Cardiac fibroblast (primary cell): ENCODE measurements around the gene MAJIN.
A peak's percentile ranks its signal among the peaks of the same experiment; 100 is the strongest.

ENCODE experiments used
- DNase-seq, 2 donors: peaks; one replicate each; pipeline versions ENCODE4 v3.0.0 to v3.0.0-alpha.2; 2010; ENCODE audit warnings: low read depth in 2 of 2
- H3K4me3 ChIP-seq, 2 donors: replicated peaks in 1 of 2; 1 replicate in 1 of 2; 2 replicates in 1 of 2; pipeline ENCODE4 v1.5.1; 2011; ENCODE audit warnings: low read depth in 2 of 2, low read length in 2 of 2, mild to moderate bottlenecking in 2 of 2, moderate library complexity in 1 of 2
- TF ChIP-seq, protein P1 (sequence below): IDR thresholded peaks from one replicate; pipeline ENCODE4 v1.5.1; 2011; ENCODE audit warnings: low read depth, mild to moderate bottlenecking, low read length, inconsistent platforms

The MAJIN gene

DNA sequence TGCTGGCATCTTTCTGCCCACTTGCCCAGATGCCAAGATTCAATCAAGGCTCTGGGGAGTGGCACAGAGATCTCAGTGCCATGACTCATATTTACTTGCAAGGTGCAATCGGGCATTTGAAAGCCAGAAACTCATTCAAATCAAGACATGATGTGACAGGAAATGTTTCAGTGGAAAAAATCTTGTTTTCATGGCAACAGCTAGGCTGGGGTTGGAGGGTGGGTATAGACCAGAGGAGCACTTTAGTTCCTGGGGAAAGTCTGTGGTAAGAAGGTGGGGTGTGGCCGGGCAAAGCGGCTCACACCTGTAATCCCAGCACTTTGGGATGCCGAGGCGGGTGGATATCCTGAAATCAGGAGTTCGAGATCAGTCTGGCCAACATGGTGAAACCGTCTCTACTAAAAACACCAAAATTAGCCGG, 1.2 kb downstream of the MAJIN start:
- DNase-seq: no peak
- no peak overlapping the region for H3K4me3 ChIP-seq
- TF ChIP-seq, protein P1, sequence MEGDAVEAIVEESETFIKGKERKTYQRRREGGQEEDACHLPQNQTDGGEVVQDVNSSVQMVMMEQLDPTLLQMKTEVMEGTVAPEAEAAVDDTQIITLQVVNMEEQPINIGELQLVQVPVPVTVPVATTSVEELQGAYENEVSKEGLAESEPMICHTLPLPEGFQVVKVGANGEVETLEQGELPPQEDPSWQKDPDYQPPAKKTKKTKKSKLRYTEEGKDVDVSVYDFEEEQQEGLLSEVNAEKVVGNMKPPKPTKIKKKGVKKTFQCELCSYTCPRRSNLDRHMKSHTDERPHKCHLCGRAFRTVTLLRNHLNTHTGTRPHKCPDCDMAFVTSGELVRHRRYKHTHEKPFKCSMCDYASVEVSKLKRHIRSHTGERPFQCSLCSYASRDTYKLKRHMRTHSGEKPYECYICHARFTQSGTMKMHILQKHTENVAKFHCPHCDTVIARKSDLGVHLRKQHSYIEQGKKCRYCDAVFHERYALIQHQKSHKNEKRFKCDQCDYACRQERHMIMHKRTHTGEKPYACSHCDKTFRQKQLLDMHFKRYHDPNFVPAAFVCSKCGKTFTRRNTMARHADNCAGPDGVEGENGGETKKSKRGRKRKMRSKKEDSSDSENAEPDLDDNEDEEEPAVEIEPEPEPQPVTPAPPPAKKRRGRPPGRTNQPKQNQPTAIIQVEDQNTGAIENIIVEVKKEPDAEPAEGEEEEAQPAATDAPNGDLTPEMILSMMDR: no peak

DNA sequence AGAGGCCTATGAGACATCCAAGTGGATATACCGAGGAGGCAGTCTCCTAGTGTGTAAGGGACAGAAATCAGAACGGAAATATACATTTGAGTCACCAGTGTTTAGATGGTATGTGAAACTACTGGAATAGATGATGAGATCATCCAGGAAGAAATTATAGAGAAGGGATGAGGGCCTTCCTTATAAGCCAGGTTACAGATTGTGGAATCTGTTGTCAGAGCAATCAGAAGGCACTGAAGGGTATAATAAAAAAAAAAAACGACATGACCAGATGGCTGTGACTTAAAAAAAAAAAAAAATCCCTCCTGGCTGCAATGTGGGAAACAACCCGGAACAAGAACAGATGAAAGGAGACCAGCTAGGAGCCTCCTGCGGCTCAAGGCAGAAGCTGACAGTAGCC, 2.7 kb downstream of the MAJIN start:
- DNase-seq: peak in 1 of 2 donors; percentile 61
- no peak overlapping the region for H3K4me3 ChIP-seq
- TF ChIP-seq, protein P1: no peak

DNA sequence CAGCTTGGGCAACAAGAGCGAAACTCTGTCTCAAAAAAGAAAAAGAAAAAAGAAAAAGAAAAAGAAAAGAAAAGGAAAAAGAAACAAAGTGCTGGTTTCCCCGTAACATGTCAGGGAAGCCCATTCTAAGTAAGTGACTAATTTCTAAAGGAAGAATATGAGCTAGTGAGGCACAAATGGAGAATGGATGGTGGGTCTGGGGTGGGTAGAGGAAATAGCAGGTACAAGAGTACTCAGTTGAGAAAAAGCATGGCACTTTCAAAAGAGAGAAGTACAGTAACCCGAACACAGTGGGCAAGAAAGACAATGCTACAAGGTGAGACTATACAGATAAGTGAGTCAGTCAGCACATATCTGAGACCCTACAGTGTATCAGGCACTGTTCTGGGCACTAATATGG, 4.5 kb downstream of the MAJIN start:
- H3K4me3 ChIP-seq: no peak overlapping the region
- no peak for DNase-seq
- TF ChIP-seq, protein P1: no peak

DNA sequence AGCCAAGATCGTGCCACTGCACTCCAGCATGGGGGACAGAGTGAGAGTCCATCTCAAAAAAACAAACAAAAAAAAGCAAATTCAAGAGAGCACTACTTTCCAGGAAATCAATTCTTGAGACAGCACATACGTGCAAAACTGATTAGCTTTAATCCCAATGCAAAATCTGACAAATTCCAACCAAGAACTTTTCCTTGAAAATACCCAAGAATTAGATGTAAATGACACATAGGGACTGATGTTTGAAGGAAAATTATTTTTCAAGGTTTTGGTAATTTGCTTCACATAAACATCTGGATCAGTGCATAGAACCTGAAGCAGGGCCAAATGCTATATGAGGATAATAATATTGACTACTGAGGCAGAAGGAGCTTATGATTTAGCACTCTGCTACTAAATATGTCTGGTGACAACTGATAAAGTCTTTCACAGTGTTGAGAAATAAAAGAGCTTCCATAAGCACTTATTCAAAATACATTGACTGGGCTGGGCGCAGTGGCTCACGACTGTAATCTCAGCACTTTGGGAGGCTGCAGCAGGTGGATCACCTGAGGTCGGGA, 8.8 kb downstream of the MAJIN start:
- no peak for DNase-seq
- TF ChIP-seq, protein P1: no peak
- no peak overlapping the region for H3K4me3 ChIP-seq

DNA sequence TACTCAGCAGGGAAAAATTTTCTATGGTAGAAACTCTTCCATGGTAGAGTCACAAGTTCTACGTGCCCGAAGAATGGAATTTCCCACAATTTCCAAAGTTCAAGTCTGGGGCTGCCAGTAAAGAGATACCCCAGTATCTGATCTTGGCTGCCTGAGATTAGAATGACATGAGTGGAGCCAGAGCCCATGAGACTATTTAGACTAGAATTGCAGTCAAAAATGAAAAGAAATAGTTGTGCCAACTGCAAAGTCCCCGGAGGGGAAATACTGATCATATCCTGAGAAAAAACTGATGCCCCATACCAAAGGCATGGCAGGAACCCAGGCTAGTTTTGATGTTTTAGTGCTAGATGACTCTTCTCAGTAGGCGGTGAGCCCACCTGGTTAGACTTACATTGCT, 11.2 kb downstream of the MAJIN start:
- no peak overlapping the region for H3K4me3 ChIP-seq
- TF ChIP-seq, protein P1: no peak
- DNase-seq: peak in 1 of 2 donors; percentile 40

DNA sequence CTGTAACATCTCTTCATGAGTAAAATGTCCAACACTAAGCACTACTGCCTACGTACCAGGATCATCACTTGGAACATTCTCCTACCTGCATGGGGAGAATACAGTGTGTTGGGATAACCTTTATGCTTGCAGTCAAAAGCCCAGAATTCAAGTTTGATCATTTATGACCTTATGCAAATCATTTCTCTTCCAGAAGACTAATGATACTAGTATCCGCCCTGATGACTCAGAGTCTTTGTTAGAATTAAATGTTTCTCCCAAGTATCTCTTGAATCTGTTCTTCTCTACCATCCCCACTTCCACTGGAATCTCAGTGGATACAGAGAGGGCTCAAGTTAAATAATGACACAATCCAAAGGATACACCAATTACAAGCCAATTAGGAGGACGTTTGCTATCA, 12.4 kb downstream of the MAJIN start:
- no peak overlapping the region for H3K4me3 ChIP-seq
- TF ChIP-seq, protein P1: no peak
- peak in 1 of 2 donors; percentile 6 for DNase-seq

DNA sequence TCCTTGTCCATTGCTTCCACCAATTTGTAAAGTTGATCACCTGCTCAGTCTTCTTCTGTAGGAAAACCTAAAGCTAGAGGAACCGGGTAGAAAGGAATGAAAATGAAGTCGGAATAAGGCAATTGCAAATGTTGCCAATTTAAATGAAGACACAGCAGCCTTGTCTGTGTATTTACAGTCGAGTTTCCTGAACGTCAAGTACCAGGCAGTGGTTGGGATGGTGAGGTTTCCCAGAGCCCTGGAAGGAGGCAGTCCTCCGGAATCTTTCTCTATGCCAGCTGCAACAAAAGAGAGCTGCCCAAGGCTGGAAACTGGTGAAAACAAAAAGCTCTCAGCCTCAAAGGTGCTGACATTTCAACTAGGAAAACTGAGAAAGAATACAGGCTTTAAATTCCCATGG, 17.7 kb downstream of the MAJIN start:
- TF ChIP-seq, protein P1: no peak

More for the DNA sequence above, 17.7 kb downstream of the MAJIN start:
- H3K4me3 ChIP-seq: no peak overlapping the region
- no peak for DNase-seq
